Caco-2 (cell line): ENCODE data around the gene ITGB2. TPM values are rescaled to one million over a fixed set of nuclear protein-coding genes. Genes with fewer than 3 reads are reported as not detected.

Experiments used
- BruUV-seq: library from RNA; stranded (reverse); fragments of 400-500 nt; replicated peaks from 2 replicates; lab custom pipeline; 2021; lab: Mats Ljungman, UMichigan
- CTCF ChIA-PET: fragments of 300-600 bp; sonication (Branson Sonifier 250); formaldehyde crosslinking; loops from one replicate; lab custom pipeline; 2022; ENCODE audit warnings: antibody characterized with exemption; lab: Charles Lee
- POLR2A ChIA-PET: fragments of 300-600 bp; sonication (Branson Sonifier 250); formaldehyde crosslinking; loops from one replicate; lab custom pipeline; 2022; ENCODE audit warnings: antibody characterized with exemption; lab: Charles Lee
- DNase-seq, 2 experiments: peaks; one replicate each; pipeline versions ENCODE4 v3.0.0 to v3.0.0-alpha.2; 2020 to 2022
- H3K27me3 ChIP-seq: replicated peaks from 2 replicates; pipeline ENCODE4 v1.6.0; 2011; ENCODE audit warnings: low read length; ENCODE audit not compliant: control insufficient read depth, insufficient read depth
- H3K36me3 ChIP-seq: 2 replicates; pipeline ENCODE4 v1.5.1; 2011; ENCODE audit warnings: low read length; ENCODE audit not compliant: control insufficient read depth, insufficient read depth
- H3K4me1 ChIP-seq: fragments of 250-450 bp; sonication (Bioruptor Pico); 2 replicates; pipeline ENCODE4 v1.5.1; 2020; ENCODE audit warnings: mild to moderate bottlenecking
- H3K4me3 ChIP-seq: 2 replicates; pipeline ENCODE4 v1.5.1; 2011; ENCODE audit warnings: low read depth, mild to moderate bottlenecking, control low read depth, low read length
- H3K9me3 ChIP-seq: fragments of 250-450 bp; sonication (Bioruptor Pico); 2 replicates; pipeline ENCODE4 v1.5.1; 2020; ENCODE audit warnings: mild to moderate bottlenecking, moderate library complexity
- H3K27ac Mint-ChIP-seq: one replicate; pipeline ENCODE4 v1.8.0; 2022; ENCODE audit warnings: mixed read lengths; ENCODE audit not compliant: unreplicated experiment
- H3K27me3 Mint-ChIP-seq: one replicate; pipeline ENCODE4 v1.8.0; 2022; ENCODE audit warnings: mixed read lengths; ENCODE audit not compliant: insufficient read depth, unreplicated experiment
- H3K36me3 Mint-ChIP-seq: one replicate; pipeline ENCODE4 v1.8.0; 2022; ENCODE audit warnings: mild to moderate bottlenecking, mixed read lengths; ENCODE audit not compliant: insufficient read depth, unreplicated experiment
- H3K4me1 Mint-ChIP-seq: one replicate; pipeline ENCODE4 v1.8.0; 2022; ENCODE audit warnings: low read depth, mixed read lengths; ENCODE audit not compliant: unreplicated experiment
- H3K4me3 Mint-ChIP-seq: one replicate; pipeline ENCODE4 v1.8.0; 2022; ENCODE audit warnings: mild to moderate bottlenecking, moderate library complexity, mixed read lengths; ENCODE audit not compliant: unreplicated experiment
- H3K9me3 Mint-ChIP-seq: one replicate; pipeline ENCODE4 v1.8.0; 2022; ENCODE audit warnings: mixed read lengths; ENCODE audit not compliant: unreplicated experiment
- CTCF ChIP-seq, 2 experiments: fragments of 200-600 bp in 1 of 2; IDR thresholded peaks; 1 replicate in 1 of 2; 2 replicates in 1 of 2; pipeline versions ENCODE4 v1.5.1 to v1.8.0; 2011 to 2022; ENCODE audit warnings: antibody characterized with exemption in 1 of 2, control low read depth in 1 of 2, inconsistent platforms in 1 of 2, low read depth in 1 of 2, low read length in 1 of 2, mild to moderate bottlenecking in 1 of 2, moderate library complexity in 1 of 2; ENCODE audit not compliant: insufficient read depth in 1 of 2, severe bottlenecking in 1 of 2, unreplicated experiment in 1 of 2
- intact Hi-C: fragments of 100-400 bp; cut with micrococcal nuclease; formaldehyde crosslinking; loops from one replicate; pipeline ENCODE4 v1.10.0; 2022; ENCODE audit not compliant: unreplicated experiment
- total RNA-seq: library from RNA; stranded (reverse); gene quantifications from 2 replicates; pipeline ENCODE4 v1.2.3, GENCODE V29; 2022

ITGB2 gene
- total RNA-seq, 1 experiment from 2014 or later: 0.48 TPM

- DNase-seq: no peak
- Mint-ChIP-seq H3K9me3 (no peaks in the 10 kb centered on the region), H3K4me1 (no peaks in the 10 kb centered on the region), H3K36me3 (no peaks in the 10 kb centered on the region), H3K27me3 (no peaks in the 10 kb centered on the region), H3K4me3 (no peak overlapping the region), H3K27ac (no peak overlapping the region)
- ChIA-PET POLR2A (no interaction called here), CTCF (no interaction called here)
- no peaks in the 10 kb centered on the region for H3K4me1 ChIP-seq
- intact Hi-C loops: no loop called here
- BruUV-seq: no TSS peak
- no peak for TF ChIP-seq CTCF (IDR thresholded peaks at IDR 0.05; ENCODE audit: insufficient read depth in 1 of 2, low read depth in 1 of 2, low read length in 1 of 2, severe bottlenecking in 1 of 2, unreplicated experiment in 1 of 2)
- H3K27me3 ChIP-seq: no peaks in the 10 kb centered on the region; the same call in 1 of the 2 replicates
- H3K4me3 ChIP-seq: no peak overlapping the region
- no peaks in the 10 kb centered on the region for H3K36me3 ChIP-seq
- H3K9me3 ChIP-seq: no peaks in the 10 kb centered on the region
These were observed 20.0 kb downstream of the ITGB2 start for GRCh38 chr21:44900559-44901251.

GRCh38 chr21:44899768-44900558 lies 20.7 kb downstream of the ITGB2 start:
- Mint-ChIP-seq H3K27ac (no peak overlapping the region), H3K4me1 (no peaks in the 10 kb centered on the region), H3K4me3 (no peak overlapping the region), H3K36me3 (no peaks in the 10 kb centered on the region), H3K9me3 (no peaks in the 10 kb centered on the region), H3K27me3 (no peaks in the 10 kb centered on the region)
- H3K27me3 ChIP-seq: no peaks in the 10 kb centered on the region; the same call in 1 of the 2 replicates
- intact Hi-C loops: no loop called here
- ChIA-PET POLR2A (no interaction called here), CTCF (no interaction called here)
- TF ChIP-seq CTCF (IDR thresholded peaks at IDR 0.05; ENCODE audit: insufficient read depth in 1 of 2, low read depth in 1 of 2, low read length in 1 of 2, severe bottlenecking in 1 of 2, unreplicated experiment in 1 of 2): no peak
- no peaks in the 10 kb centered on the region for H3K4me1 ChIP-seq
- no peaks in the 10 kb centered on the region for H3K36me3 ChIP-seq
- no peak overlapping the region for H3K4me3 ChIP-seq
- no peak for DNase-seq
- H3K9me3 ChIP-seq: no peaks in the 10 kb centered on the region
- BruUV-seq: no TSS peak

- BruUV-seq: no TSS peak
- TF ChIP-seq CTCF (IDR thresholded peaks at IDR 0.05; ENCODE audit: insufficient read depth in 1 of 2, low read depth in 1 of 2, low read length in 1 of 2, severe bottlenecking in 1 of 2, unreplicated experiment in 1 of 2): no peak
- Mint-ChIP-seq H3K4me3 (no peak overlapping the region), H3K27me3 (no peaks in the 10 kb centered on the region), H3K9me3 (no peaks in the 10 kb centered on the region), H3K36me3 (no peaks in the 10 kb centered on the region), H3K27ac (no peak overlapping the region), H3K4me1 (no peaks in the 10 kb centered on the region)
- Histone ChIP-seq H3K4me3 (no peak overlapping the region), H3K36me3 (no peaks in the 10 kb centered on the region), H3K27me3 (no peaks in the 10 kb centered on the region; the same call in 1 of the 2 replicates), H3K4me1 (no peaks in the 10 kb centered on the region), H3K9me3 (no peaks in the 10 kb centered on the region)
- ChIA-PET POLR2A (no interaction called here), CTCF (no interaction called here)
- intact Hi-C loops: no loop called here
- no peak for DNase-seq
These were observed 21.6 kb downstream of the ITGB2 start for GRCh38 chr21:44898851-44899767.
